PFSK-1 (cell line): ENCODE measurements around the gene NLRP5.

Source experiments
- FOXP2 ChIP-seq: optimal IDR thresholded peaks from 2 replicates; pipeline ENCODE3; 2011; ENCODE audit warnings: borderline replicate concordance, control low read depth, inconsistent platforms; ENCODE audit not compliant: insufficient read depth; ENCODE audit errors: extremely low read length, extremely low read depth
- POLR2AphosphoS5 ChIP-seq: IDR thresholded peaks from 2 replicates; pipeline ENCODE4 v1.6.1; 2012; ENCODE audit warnings: low read depth, mild to moderate bottlenecking, control low read depth, low read length, moderate library complexity
- SIN3A ChIP-seq: IDR thresholded peaks from 2 replicates; pipeline ENCODE4 v1.6.1; 2012; ENCODE audit warnings: mild to moderate bottlenecking, low read length, moderate library complexity, borderline replicate concordance; ENCODE audit not compliant: insufficient read depth
- TAF1 ChIP-seq: IDR thresholded peaks from 2 replicates; pipeline ENCODE4 v1.6.1; 2012; ENCODE audit warnings: low read length, control low read depth, borderline replicate concordance; ENCODE audit not compliant: insufficient read depth
- TF ChIP-seq, protein P1 (sequence below), 2 experiments: IDR thresholded peaks; 2 replicates each; pipeline versions ENCODE4 v1.6.1 to v1.8.0; 2011 to 2012; ENCODE audit warnings: low read depth in 2 of 2, low read length in 2 of 2, control low read depth in 1 of 2, inconsistent platforms in 1 of 2, mild to moderate bottlenecking in 1 of 2, moderate library complexity in 1 of 2; ENCODE audit not compliant: insufficient read depth in 1 of 2

Gene NLRP5

DNA sequence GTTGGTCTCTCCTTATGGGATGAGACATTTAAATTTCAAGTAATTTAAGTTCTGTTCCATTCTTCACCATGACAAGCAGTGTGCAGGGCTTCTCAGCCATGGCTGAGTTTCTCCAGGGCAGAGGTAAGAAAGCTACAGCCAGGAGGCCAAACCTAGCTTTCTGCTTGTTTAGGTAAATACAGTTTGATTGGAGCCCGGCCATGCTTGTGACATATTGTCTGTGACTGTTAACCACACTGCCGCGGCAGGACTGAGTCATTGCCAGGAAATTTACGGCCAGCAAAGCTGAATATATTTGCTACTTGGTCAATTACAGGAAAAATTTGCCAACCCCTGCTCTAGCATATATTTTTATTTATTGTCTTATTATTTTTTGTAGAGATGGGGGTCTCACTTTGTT lies 28.2 kb upstream of the NLRP5 start:
- TF ChIP-seq FOXP2 (no peak), TAF1 (no peak), POLR2AphosphoS5 (no peak), SIN3A (no peak)
- TF ChIP-seq, protein P1, sequence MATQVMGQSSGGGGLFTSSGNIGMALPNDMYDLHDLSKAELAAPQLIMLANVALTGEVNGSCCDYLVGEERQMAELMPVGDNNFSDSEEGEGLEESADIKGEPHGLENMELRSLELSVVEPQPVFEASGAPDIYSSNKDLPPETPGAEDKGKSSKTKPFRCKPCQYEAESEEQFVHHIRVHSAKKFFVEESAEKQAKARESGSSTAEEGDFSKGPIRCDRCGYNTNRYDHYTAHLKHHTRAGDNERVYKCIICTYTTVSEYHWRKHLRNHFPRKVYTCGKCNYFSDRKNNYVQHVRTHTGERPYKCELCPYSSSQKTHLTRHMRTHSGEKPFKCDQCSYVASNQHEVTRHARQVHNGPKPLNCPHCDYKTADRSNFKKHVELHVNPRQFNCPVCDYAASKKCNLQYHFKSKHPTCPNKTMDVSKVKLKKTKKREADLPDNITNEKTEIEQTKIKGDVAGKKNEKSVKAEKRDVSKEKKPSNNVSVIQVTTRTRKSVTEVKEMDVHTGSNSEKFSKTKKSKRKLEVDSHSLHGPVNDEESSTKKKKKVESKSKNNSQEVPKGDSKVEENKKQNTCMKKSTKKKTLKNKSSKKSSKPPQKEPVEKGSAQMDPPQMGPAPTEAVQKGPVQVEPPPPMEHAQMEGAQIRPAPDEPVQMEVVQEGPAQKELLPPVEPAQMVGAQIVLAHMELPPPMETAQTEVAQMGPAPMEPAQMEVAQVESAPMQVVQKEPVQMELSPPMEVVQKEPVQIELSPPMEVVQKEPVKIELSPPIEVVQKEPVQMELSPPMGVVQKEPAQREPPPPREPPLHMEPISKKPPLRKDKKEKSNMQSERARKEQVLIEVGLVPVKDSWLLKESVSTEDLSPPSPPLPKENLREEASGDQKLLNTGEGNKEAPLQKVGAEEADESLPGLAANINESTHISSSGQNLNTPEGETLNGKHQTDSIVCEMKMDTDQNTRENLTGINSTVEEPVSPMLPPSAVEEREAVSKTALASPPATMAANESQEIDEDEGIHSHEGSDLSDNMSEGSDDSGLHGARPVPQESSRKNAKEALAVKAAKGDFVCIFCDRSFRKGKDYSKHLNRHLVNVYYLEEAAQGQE (IDR thresholded peaks at IDR 0.05; ENCODE audit: insufficient read depth in 1 of 2, low read depth in 2 of 2, low read length in 2 of 2), result no peak

DNA sequence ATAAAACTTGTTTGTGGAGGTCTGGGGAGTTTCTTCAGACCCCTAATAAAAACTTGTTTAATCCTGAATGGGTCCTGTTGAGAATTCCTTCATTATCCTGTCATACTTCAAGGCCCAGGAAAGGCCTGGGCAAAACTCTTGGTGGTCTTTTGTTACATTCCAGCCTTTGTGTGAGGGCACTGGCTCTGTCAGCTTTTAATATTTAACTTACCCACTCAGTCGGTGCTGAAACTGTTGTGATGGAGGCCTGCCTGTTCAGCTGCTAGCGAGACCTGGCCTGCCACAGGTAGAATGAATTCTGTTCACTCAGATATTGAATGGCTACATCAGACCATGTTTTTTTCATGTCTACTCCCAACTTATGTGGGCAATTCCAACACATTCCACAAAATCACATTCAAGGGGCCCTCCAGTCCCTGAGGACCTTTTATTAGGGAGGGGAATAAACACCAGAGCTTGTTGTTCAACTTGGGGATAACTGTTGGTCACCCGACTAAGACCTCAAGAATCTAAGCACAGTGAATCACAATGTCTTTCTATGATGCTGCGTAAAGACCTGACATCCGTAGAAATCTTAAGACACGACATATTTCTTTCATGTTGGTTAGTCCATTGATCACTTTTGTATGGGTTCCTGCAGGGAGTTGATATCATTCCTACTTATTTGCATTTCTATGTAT lies 26.4 kb upstream of the NLRP5 start:
- TF ChIP-seq SIN3A, result no peak
- TF ChIP-seq, protein P1 (IDR thresholded peaks at IDR 0.05; ENCODE audit: insufficient read depth in 1 of 2, low read depth in 2 of 2, low read length in 2 of 2), result no peak
- no peak for TF ChIP-seq TAF1
- TF ChIP-seq FOXP2, result no peak
- TF ChIP-seq POLR2AphosphoS5, result no peak

DNA sequence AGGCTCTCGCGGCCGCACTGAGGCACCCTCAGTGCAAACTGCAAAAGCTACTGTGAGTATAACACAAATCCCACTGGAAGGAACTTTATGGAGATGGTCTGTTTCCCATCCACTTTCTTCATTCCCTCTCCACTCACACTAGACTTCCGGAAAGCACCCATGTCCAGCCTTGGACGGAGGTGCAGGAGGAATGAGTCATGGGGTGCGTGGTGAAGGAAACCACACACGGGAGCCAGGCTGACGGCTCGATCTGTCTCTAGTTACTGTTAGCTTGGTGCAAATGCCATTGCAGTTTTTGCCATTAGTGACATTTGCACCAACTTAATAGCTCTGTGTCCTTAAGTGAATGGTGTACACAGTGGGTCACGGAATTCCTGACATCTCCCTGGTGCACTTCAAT lies 24.4 kb upstream of the NLRP5 start:
- TF ChIP-seq TAF1, result no peak
- no peak for TF ChIP-seq SIN3A
- TF ChIP-seq FOXP2, result no peak
- TF ChIP-seq, protein P1 (IDR thresholded peaks at IDR 0.05; ENCODE audit: insufficient read depth in 1 of 2, low read depth in 2 of 2, low read length in 2 of 2), result no peak
- TF ChIP-seq POLR2AphosphoS5, result no peak

DNA sequence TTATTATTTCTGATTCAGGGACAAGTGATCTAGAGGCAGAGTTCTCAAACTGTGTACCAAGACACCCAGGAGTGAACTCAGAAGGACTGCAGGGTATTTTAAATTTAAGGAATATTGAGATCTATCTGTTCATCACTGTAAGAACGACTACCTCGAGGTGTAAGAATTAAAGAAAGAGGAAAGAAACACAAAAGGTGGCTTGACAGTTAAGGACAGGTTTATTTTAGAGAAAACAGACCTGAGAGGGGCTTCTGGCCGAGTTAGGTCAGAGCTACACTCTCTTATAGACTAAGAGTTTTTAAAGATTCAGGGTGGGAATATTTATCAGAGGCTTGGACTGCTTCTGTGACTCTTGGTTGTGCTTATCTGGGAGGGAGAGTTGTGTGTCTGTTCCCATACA lies 12.6 kb upstream of the NLRP5 start:
- TF ChIP-seq SIN3A (no peak), TAF1 (no peak), POLR2AphosphoS5 (no peak), FOXP2 (no peak)
- TF ChIP-seq, protein P1 (IDR thresholded peaks at IDR 0.05; ENCODE audit: insufficient read depth in 1 of 2, low read depth in 2 of 2, low read length in 2 of 2), result no peak

DNA sequence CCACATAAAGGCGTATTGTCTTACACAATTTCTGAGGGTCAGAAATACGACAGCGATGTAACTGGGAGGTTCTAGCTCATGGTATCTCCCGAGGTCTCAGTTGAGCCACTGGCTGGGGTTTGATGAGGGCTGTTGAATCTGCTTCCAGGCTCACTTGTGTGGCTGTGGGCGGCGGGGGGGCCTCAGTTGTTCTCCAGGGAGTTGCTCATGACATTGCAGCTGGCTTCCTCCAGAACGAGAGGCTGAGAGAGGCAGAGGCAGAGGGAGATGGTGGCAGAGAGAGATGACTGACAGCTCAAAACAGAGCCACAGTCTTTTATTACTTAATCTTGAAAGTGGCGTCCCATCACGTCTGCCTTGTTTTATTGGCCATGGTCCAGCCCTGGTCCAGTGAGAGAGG lies 6.2 kb upstream of the NLRP5 start:
- TF ChIP-seq FOXP2 (no peak), TAF1 (no peak), SIN3A (no peak), POLR2AphosphoS5 (no peak)
- TF ChIP-seq, protein P1 (IDR thresholded peaks at IDR 0.05; ENCODE audit: insufficient read depth in 1 of 2, low read depth in 2 of 2, low read length in 2 of 2), result no peak
